Measurements from ENCODE around the gene DDX31. TPM values are rescaled to one million over a fixed set of nuclear protein-coding genes. Genes with fewer than 3 reads are reported as not detected.
"Not testable (repeated sequence)": the region's sequence is repeated elsewhere in the genome, so short reads cannot be mapped to it uniquely, and the experiment has no call there.

DDX31 gene
- total RNA-seq: 17.0 and 18.6 TPM in 2 replicates

DNA sequence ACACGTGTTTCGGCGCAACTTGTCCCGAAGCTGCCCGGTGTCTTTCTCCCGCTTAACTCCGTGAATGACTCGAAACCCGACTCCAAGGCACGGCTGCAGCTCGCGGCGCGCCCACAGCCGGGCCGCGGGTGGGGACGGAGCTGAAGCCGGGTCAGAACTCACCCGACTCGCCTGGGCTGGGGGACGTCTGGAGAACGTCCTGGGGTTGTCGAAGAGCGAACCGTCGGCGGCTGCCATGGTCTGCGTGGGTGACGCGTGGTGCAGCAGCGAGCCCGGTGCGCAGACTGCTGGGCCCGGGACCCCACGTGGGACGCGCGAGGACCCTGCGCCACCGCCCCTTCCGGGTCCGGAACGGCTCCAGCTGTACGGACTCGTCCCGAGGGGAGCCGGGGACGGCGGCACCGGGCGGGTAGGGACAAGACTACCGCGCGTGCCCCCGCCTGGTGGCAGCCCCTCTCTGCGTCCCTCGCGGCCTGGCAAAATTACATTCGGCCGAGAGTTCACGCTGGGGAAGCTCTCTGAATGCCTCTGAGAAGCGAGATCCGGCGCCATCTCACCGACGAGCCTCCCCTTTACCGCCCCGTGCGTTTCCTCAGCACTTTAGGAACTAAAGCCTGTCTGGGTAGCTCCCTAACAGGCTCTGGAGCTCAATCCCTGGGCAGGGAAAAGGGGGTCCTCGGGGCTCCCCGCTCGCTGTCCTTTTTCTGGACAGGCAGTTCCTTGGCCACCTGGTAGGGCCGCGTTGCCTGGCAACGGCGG is at the start of gene DDX31:
DDX31 (minus strand) TSS at position 286 of the 759 bp plus-strand sequence; CDS start at position 237, 49 bp downstream.
- intact Hi-C loops (cut with micrococcal nuclease): loop anchor here (2.0 to 10.0 kb wide), 4 partner anchors 99 to 591 kb away; partner anchors contain the start of genes AK8, MED27, SPACA9 and TTF1

DNA sequence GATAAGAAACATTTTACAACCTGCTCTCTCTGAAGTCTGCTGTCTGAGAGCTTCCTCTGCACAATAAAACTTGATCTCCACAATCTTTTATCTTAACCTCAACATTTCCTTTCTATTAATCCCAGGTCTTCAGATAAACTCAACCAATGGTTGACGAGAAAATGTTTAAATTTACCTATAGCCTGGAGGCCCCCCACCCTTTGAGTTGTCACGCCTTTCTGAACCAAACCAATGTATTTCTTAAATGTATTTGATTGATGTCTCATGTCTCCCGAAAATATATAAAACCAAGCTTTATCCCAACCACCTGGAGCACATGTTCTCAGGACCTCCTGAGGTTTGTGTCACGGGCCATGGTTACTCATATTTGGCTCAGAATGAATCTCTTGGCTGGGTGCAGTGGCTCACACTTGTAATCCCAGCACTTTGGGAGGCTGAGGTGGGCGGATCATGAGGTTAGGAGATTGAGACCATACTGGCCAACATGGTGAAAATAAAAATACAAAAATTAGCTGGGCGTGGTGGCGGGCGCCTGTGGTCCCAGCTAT is 48.7 kb upstream of the DDX31 start:
- intact Hi-C loops (cut with micrococcal nuclease): not testable (repeated sequence)

DNA sequence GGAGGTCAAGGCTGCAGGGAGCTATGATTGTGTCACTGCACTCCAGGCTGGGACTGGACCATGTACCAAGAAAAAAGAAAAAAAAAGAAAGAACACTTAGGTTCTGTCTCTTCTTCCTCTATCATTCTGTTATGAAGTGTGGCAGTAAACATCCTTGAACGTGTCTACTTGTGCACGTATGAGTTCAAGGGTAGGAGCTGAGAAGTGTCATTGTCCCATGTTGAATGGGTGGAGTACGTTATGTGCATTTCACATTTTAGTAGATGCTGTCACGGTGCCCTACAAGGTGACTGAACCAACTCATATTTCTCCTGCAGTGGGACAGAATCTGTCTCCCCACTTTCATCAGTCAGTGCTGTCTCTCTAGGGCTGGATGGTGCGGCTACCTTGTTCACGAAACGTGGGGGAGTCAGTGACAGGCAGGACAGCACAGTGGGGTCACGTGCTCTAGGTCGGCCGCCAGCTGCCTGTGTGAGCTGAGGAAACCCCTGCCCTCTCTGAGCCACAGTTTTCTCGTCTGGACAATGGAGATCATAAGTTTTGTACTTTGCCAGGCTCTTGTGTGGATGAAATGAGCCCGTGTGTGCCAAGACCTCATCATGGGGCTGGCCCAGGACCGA is 47.7 kb upstream of the DDX31 start:
- intact Hi-C loops (cut with micrococcal nuclease): no loop called here

DNA sequence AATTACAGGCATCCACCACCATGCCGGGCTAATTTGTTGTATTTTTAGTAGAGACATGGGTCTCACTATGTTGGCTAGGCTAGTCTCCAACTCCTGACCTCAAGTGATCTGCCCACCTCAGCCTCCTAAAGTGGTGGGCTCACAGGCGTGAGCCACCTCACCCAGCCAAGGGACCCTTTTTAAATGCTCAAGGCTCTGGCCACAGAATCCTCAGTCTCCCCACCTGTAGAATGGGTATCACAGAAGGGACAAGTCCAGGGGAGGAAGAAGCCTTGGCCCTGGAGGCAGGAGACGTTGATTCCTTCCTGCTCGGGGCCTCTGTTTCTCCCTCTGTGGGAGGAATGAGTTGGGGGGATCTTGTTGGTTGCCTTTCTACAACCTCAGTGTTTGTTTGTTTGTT is 46.2 kb upstream of the DDX31 start:
- intact Hi-C loops (cut with micrococcal nuclease): no loop called here

DNA sequence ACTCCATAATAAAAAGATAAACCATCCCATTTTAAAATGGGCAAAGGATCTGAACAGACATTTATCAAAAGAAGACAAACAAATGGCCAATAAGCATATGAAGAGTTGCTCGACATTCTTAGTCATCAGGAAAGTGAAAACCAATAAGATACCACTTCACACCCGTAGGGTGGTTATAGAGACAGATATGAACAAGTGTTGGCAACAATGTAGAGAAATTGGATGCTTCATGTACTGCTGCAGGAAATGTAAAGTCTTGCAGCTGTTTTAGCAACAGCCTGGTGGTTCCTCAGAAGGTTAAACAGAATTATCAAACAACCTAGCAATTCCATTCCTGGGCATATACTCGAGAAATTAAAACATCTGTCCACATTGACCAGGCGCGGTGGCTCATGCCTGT is 43.0 kb upstream of the DDX31 start:
- intact Hi-C loops (cut with micrococcal nuclease): no loop called here

DNA sequence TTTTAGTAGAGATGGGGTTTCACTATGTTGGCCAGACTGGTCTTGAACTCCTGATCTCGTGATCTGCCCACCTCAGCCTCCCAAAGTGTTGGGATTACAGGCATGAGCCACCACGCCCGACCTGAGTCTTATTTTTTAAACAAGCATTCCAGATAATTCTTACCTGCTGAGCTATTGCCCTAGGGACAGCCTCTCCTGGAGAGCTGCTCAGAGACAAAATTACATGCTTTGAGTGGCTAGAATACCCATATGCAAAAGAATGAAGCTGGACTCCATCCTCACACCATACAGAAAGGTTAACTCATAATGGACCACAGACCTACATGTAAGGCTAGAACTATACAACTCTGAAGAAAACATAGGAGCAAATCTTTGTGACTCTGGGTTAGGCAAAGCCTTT is 42.1 kb upstream of the DDX31 start:
- intact Hi-C loops (cut with micrococcal nuclease): no loop called here

DNA sequence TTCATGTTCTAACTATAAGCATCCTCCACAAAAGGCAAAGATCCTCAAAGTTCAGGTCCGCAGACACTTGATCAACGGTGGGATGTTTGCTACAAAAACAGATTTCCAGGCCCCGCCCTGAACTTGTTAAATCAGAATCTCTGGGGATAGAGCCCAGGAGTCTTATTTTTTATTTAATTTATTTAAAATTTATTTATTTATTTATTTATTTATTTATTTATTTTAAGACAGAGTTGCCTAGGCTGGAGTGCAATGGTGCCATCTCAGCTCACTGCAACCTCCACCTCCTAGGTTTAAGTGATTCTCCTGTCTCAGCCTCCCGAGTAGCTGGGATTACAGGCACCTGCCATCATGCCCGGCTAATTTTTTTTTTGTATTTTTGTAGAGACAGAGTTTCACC is 41.4 kb upstream of the DDX31 start:
- intact Hi-C loops (cut with micrococcal nuclease): not testable (repeated sequence)

DNA sequence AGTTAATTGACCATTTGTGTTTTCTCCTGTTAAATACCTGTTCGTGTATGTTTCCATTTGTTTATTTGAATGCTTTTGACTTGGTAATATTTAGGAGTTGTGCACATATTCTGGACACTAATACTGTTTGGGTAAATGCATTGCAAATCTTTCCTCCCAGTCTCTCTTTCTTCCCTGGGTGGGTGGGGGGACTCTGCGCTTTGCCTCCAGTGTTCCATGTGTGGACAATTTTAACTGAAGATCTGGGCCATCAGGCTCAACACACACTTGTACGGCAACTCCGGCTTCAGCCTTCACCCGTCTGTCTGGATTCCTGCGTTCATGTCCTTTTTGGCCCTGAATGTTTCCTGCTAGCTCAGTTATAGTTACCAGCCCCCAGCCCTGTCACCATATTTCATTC is 40.5 kb upstream of the DDX31 start:
- intact Hi-C loops (cut with micrococcal nuclease): no loop called here

DNA sequence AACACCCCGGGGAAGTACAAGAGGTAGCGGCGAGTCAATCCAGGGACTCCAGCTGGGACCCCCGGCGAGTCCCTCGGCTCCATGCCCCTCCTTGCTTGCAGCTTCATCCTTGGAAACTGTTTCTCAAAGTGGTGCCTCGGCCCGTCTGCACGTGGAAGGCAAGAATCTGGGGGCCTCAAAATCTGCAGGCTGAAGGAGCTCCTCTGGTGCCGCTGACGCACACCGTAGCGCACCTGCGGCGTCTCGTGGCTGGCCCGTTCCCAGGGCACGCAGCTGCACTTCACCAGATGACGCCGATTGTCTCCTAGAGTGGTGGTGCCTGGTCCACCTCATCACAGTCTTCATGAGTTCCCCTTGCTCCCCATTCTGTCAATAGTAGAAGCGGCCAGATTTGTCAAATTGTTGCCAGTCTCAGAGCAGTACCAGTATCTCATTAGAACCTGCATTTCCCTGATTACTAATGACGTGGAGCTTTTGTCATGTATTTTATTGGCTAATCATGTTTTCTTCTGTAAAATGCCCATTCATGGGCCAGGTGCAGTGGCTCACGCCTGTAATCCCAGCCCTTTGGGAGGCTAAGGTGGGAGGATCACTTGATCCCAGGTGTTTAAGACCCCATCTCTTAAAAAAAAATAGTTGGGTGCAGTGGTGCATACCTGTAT is 39.1 kb upstream of the DDX31 start:
- intact Hi-C loops (cut with micrococcal nuclease): no loop called here

DNA sequence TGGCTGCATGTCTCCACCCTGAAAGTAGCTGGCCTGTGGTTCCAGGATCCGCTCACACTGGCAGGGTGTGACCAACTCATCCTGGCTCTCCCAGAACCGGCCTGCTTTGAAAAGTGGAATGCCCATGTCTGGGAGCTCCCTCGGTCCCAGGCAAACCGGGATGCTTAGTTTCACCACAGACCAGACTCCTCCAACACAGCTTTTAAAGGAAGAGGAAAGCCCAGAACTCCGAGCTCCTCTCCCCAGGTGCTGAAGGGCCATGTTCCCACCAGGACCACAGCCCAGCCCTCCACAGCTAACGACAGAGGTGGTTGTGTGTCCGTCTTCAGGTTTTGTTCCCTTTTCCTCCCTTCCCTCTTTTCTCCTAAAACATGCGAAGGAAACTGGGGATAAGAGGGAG is 38.5 kb upstream of the DDX31 start:
- intact Hi-C loops (cut with micrococcal nuclease): no loop called here

DNA sequence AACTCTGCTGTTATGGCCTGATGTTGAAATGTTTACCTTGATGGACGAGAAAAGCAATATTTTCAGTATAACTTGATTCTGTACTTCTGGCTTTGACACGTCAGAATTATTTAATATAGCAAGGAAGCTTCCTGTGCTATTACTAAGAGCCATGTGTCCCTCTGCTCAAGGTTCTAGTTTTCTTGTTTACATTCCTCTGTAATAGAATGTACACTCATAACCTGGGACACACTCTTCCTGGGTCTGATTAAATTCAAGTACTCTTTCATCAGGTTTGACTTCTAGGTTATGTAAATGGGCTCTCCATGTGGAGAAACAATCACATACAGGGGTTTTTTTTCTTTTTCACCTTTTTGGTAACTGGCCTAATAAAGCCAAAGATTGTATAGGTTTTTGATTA is 33.6 kb upstream of the DDX31 start:
- intact Hi-C loops (cut with micrococcal nuclease): no loop called here

DNA sequence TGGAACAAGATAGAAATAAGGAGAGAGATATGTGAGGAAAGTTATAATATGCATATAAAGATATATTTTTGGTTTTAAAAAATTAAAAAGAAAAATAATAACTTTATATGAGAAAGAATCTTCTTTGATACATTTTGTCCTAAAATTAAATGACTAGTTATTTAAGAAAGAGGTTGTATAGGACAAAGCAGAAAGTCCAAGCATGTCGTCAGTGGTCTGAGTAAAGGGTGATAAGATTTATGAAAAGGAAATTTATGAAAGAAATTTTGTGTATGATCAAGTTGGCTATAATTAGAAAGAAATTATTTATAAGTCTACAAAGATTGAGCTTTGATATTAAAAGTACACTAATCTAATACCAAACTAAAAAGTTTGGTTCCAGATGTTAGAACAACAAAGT is 32.5 kb upstream of the DDX31 start:
- intact Hi-C loops (cut with micrococcal nuclease): no loop called here

DNA sequence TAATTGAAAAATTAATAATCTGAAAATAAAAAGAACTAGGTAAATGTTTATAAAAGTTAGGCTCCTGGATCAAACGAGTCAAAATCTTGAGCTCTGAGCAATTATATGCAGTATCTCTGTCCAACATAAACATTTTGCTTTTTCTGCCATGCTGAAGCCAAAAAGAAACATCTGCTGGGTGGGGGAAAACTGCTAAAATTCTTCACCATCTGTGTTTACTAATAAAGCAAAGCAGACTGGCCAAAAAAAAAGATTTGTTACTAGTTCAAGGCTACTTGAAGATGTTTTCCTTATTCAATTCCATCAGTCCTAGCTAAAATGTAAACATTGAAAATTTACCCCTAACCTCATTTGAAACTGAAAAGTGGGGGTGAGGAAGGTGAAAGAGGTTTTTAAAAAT is 30.2 kb upstream of the DDX31 start:
- intact Hi-C loops (cut with micrococcal nuclease): no loop called here

DNA sequence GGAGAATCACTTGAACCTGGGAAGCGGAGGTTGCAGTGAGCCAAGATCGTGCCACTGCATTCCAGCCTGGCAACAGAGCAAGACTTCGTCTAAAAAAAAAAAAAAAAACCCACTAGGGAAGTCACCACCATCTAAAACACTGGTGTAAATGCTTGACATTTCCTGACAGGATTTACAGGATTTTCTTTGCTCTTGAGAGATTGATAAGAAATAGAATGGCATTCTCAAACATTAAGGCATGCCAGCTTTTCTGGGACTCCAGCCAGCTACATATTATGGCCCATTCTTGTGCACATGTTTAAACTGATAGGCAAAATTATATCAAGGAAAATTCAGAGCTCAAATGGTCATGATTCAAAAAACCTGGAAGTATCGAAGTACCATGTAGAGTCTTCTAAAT is 29.2 kb upstream of the DDX31 start:
- intact Hi-C loops (cut with micrococcal nuclease): no loop called here

DNA sequence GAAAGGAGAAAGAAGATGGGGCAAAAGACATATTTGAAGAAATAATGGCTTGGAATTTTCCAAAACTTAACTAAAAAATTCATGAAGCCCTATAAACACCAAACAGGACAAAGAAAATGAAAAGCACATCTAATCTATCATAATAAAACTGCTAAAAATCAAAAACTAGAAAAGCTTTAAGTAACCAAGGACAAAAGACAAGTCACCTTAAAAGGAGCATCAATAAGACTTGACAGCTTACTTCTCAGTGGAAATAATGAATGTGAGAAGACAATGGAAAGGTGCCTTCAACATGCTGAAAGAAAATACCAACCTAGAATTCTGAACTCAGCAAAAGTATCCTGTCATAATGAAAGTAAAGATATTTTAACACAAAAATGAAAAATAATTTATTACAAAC is 27.4 kb upstream of the DDX31 start:
- intact Hi-C loops (cut with micrococcal nuclease): no loop called here

DNA sequence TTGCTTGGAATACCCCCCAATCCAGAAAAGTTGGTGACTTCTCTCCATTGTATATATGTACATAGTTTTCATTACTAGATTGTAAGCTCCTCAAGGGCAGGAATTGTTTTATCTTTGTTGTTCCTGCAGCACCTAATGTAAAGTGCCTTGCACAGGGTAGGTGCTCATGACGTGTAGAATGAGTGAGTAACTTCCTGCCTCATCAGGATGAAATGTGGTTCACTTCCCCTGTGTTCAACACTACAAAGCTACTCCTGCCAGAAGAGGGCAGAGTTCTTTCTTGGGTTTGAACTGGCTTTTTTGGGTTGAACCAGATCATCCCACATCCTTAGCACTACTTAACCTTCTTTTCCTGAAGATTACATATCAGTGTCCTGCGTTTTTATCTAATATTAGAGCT is 24.4 kb upstream of the DDX31 start:
- intact Hi-C loops (cut with micrococcal nuclease): no loop called here

DNA sequence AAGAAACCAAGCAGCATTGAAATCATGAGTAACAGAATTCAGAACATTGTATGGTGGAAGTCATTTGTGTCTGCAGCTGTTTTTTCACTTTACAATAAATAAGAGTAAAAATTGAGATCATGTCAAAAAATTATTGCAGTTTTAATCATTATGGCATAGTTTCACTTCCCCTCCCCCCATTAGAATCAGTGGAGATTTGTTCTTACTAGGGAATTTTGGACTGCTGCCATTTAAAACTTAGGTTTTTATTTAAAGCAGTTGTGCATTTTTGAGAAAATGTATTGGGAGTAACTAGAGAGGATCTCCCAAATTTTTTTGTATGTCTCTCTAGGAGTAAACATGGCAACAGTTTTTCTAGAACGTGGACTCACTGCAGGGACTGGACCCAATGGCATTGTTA is 20.9 kb upstream of the DDX31 start:
- intact Hi-C loops (cut with micrococcal nuclease): no loop called here

DNA sequence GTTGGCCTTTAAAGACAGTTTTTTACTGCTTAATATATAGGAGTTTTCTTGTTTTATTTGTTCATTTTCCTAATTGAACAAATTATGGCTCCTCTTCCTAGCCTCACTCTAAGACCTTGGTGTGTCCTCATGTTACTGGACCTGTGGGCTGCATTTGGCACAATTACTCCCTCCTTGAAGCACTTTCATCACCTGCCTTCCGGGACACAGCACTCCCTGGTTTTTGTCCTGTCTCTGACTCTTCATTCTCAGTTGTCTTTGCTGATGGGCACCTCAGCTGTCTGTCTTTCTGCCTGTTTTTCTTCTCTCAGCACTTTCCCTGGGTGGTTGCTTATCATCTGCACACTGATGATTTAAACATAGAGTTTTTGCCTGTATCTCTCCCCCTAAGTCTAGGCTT is 14.1 kb upstream of the DDX31 start:
- intact Hi-C loops (cut with micrococcal nuclease): no loop called here

DNA sequence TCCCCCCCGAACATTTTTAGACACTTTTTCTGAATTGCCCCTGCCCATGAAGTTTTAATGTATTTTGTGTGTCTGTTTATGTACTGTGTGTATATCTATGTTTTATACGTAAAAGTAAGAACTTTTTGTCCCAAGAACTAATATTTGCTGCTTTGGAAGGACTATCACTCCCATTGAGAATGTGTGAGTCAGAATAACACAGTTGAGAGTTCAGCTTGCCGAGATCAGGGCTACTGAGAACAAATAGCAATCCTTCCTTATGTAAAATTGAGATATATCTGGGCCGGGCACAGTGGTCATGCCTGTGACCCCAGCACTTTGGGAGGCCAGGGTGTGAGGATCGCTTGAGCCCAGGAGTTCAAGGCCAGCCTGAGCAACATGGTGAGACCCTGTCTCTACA is 11.8 kb upstream of the DDX31 start:
- intact Hi-C loops (cut with micrococcal nuclease): no loop called here

DNA sequence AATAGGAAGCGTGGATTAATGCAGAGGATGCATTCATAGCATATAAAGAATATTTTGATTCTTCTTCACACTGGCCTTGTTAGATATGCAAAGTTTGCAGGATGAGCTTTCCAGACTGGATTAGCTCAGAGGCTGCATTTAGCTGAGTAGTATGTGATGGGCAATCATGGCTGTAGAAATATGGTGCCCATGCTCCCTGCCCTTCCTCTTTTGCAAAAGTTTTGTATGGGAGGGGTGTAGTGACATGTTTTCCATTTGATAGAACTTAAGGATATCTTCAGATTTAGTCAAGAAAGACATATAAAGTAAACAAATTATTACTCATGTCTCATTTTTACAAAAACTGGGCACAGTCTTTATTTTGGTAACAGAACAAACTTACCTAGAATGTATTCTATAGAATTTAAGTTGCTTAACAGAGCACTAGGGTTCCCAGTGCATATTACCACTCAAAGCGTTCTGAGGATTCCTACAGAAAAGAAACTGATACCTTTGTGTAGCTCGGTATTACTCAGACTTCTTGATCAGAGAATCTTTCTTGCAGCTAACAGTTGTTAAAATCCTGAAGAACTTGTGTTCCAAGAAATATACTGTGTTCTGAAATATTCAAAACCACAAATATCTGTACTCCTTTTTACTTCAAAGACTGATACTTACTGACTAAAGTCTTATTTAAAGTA is 10.3 kb upstream of the DDX31 start:
- intact Hi-C loops (cut with micrococcal nuclease): loop anchor here (10.0 kb wide), 1 partner anchor 195 kb away; the partner anchor contains the start of genes AK8 and SPACA9

DNA sequence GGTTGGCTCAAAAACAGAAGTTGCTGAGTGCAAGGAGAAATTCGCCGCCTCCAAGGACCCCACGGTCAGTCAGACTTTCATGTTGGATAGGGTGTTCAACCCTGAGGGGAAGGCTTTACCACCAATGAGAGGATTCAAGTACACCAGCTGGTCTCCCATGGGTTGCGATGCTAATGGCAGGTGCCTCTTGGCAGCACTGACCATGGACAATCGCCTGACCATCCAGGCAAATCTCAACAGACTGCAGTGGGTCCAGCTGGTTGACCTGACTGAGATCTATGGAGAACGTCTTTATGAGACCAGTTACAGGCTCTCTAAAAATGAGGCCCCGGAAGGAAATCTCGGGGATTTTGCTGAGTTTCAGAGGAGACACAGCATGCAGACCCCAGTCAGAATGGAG is 8.2 kb upstream of the DDX31 start:
- intact Hi-C loops (cut with micrococcal nuclease): loop anchor here (10.0 kb wide), 1 partner anchor 197 kb away; the partner anchor contains the start of genes AK8 and SPACA9

All from T-helper 2 cell treated with Interferon-gamma antibody and Interleukin-4, amounts not matched to agents 100 ng/mL and 5 ng/mL, for 36 hours (primary cell).